ENCODE measurements around the gene ADGB.

The ADGB gene

GRCh38 chr6:146634022-146634421, 35.2 kb downstream of the ADGB start:
- DNase-seq (ENCODE audit: low spot score) = no peak

- no peak for DNase-seq (ENCODE audit: low spot score)
Observed at GRCh38 chr6:146635165-146635564, 36.4 kb downstream of the ADGB start.

- no peak for DNase-seq (ENCODE audit: low spot score)
Observed at GRCh38 chr6:146636481-146636880, 37.7 kb downstream of the ADGB start.

- no peak for DNase-seq (ENCODE audit: low spot score)
Observed at GRCh38 chr6:146642921-146643320, 44.1 kb downstream of the ADGB start.

- no peak for DNase-seq (ENCODE audit: low spot score)
Observed at GRCh38 chr6:146650799-146651481, 52.2 kb downstream of the ADGB start.

GRCh38 chr6:146651482-146651863, 52.7 kb downstream of the ADGB start:
- no peak for DNase-seq (ENCODE audit: low spot score)

GRCh38 chr6:146657432-146657831, 58.7 kb downstream of the ADGB start:
- no peak for DNase-seq (ENCODE audit: low spot score)

GRCh38 chr6:146664871-146665360, 66.1 kb downstream of the ADGB start:
- no peak for DNase-seq (ENCODE audit: low spot score)

GRCh38 chr6:146666909-146667308, 68.1 kb downstream of the ADGB start:
- DNase-seq (ENCODE audit: low spot score) = no peak

GRCh38 chr6:146670161-146670560, 71.4 kb downstream of the ADGB start:
- no peak for DNase-seq (ENCODE audit: low spot score)

GRCh38 chr6:146673069-146673468, 74.3 kb downstream of the ADGB start:
- DNase-seq (ENCODE audit: low spot score) = no peak

GRCh38 chr6:146679386-146679785, 80.6 kb downstream of the ADGB start:
- no peak for DNase-seq (ENCODE audit: low spot score)

GRCh38 chr6:146682919-146683318, 84.1 kb downstream of the ADGB start:
- DNase-seq (ENCODE audit: low spot score) = no peak

GRCh38 chr6:146689806-146690205, 91.0 kb downstream of the ADGB start:
- DNase-seq (ENCODE audit: low spot score) = no peak

GRCh38 chr6:146693342-146693741, 94.6 kb downstream of the ADGB start:
- no peak for DNase-seq (ENCODE audit: low spot score)

- DNase-seq (ENCODE audit: low spot score) = no peak
Observed at GRCh38 chr6:146697921-146698320, 99.1 kb downstream of the ADGB start.

- DNase-seq (ENCODE audit: low spot score) = peak; percentile 89
Observed at GRCh38 chr6:146700078-146700686, 101.4 kb downstream of the ADGB start.

GRCh38 chr6:146701632-146702031, 102.9 kb downstream of the ADGB start:
- no peak for DNase-seq (ENCODE audit: low spot score)

GRCh38 chr6:146709036-146709622, 110.4 kb downstream of the ADGB start:
- no peak for DNase-seq (ENCODE audit: low spot score)

GRCh38 chr6:146719387-146719786, 120.6 kb downstream of the ADGB start:
- no peak for DNase-seq (ENCODE audit: low spot score)

GRCh38 chr6:146739696-146740095, 140.9 kb downstream of the ADGB start:
- DNase-seq (ENCODE audit: low spot score) = no peak

- no peak for DNase-seq (ENCODE audit: low spot score)
Observed at GRCh38 chr6:146741609-146742008, 142.8 kb downstream of the ADGB start.

- no peak for DNase-seq (ENCODE audit: low spot score)
Observed at GRCh38 chr6:146753306-146753705, 154.5 kb downstream of the ADGB start.
